PC-3 (cell line): ENCODE data around the gene CNNM3. TPM values are rescaled to one million over a fixed set of nuclear protein-coding genes. Genes with fewer than 3 reads are reported as not detected.
A peak's percentile ranks its signal among the peaks of the same experiment; 100 is the strongest.

Experiments
- ATAC-seq: fragments of 200-7000 bp; cut with Tn5 transposase; 2 replicates; pipeline ENCODE4 v1.9.1; 2020; ENCODE audit warnings: mild to moderate bottlenecking, moderate library complexity
- BruUV-seq: library from RNA; stranded (reverse); fragments of 400-500 nt; replicated peaks from 2 replicates; lab custom pipeline; 2021; lab: Mats Ljungman, UMichigan
- CTCF ChIA-PET: fragments of 300-600 bp; sonication (Branson Sonifier 250); formaldehyde crosslinking; loops from one replicate; lab custom pipeline; 2022; ENCODE audit warnings: antibody characterized with exemption; lab: Charles Lee
- POLR2A ChIA-PET: fragments of 300-600 bp; sonication (Branson Sonifier 250); formaldehyde crosslinking; loops from one replicate; lab custom pipeline; 2022; ENCODE audit warnings: antibody characterized with exemption; ENCODE audit not compliant: unreplicated experiment; lab: Charles Lee
- DNase-seq: peaks from one replicate; pipeline ENCODE4 v3.0.0-alpha.2; 2015
- H2AFZ ChIP-seq: fragments of 300-600 bp; sonication (generic); 2 replicates; pipeline ENCODE4 v1.6.0; 2016; ENCODE audit warnings: antibody characterized with exemption, low read length
- H3F3A ChIP-seq: fragments of 300-600 bp; sonication (generic); one replicate; pipeline ENCODE4 v1.6.0; 2017; ENCODE audit warnings: antibody characterized with exemption, low read length, control low read depth, mild to moderate bottlenecking; ENCODE audit not compliant: unreplicated experiment
- H3K27ac ChIP-seq: fragments of 300-600 bp; sonication (generic); 2 replicates; pipeline ENCODE4 v1.5.1; 2016; ENCODE audit warnings: mild to moderate bottlenecking, low read length
- H3K27me3 ChIP-seq: fragments of 300-600 bp; sonication (generic); 2 replicates; pipeline ENCODE4 v1.6.1; 2016; ENCODE audit warnings: low read length, mixed read lengths
- H3K36me3 ChIP-seq: fragments of 300-600 bp; sonication (generic); 2 replicates; pipeline ENCODE4 v1.6.1; 2016; ENCODE audit warnings: low read depth, mixed run types, low read length, mixed read lengths
- H3K4me1 ChIP-seq: fragments of 300-600 bp; sonication (generic); 2 replicates; pipeline ENCODE4 v1.5.1; 2016; ENCODE audit warnings: low read length; ENCODE audit not compliant: insufficient read depth
- H3K4me2 ChIP-seq: fragments of 300-600 bp; sonication (generic); 2 replicates; pipeline ENCODE4 v1.6.0; 2016; ENCODE audit warnings: low read length
- H3K4me3 ChIP-seq: fragments of 300-600 bp; sonication (generic); 2 replicates; pipeline ENCODE4 v1.5.1; 2016; ENCODE audit warnings: mild to moderate bottlenecking, low read length, mixed read lengths
- H3K79me2 ChIP-seq: fragments of 300-600 bp; sonication (generic); 2 replicates; pipeline ENCODE4 v1.6.1; 2017; ENCODE audit warnings: low read length, mixed read lengths
- H3K9ac ChIP-seq: fragments of 300-600 bp; sonication (generic); 2 replicates; pipeline ENCODE4 v1.6.0; 2016; ENCODE audit warnings: mild to moderate bottlenecking, low read length
- H3K9me2 ChIP-seq: fragments of 300-600 bp; sonication (generic); replicated peaks from 2 replicates; pipeline ENCODE4 v1.6.1; 2016; ENCODE audit warnings: mixed run types, low read length, mixed read lengths
- H3K9me3 ChIP-seq: fragments of 300-600 bp; sonication (generic); 2 replicates; pipeline ENCODE4 v1.6.1; 2016; ENCODE audit warnings: low read length, mixed read lengths
- H4K20me1 ChIP-seq: fragments of 300-600 bp; sonication (generic); 2 replicates; pipeline ENCODE4 v1.6.1; 2016; ENCODE audit warnings: low read length, mixed read lengths
- CTCF ChIP-seq: fragments of 300-600 bp; sonication (generic); conservative IDR thresholded peaks from 2 replicates; pipeline ENCODE4 v1.5.1; 2017; ENCODE audit warnings: antibody characterized with exemption, low read depth, mild to moderate bottlenecking, low read length
- EZH2 ChIP-seq: fragments of 300-600 bp; sonication (generic); IDR thresholded peaks from one replicate; pipeline ENCODE4 v1.6.1; 2017; ENCODE audit warnings: antibody characterized with exemption, mild to moderate bottlenecking, low read length; ENCODE audit not compliant: unreplicated experiment
- EZH2phosphoT487 ChIP-seq: fragments of 300-600 bp; sonication (generic); IDR thresholded peaks from 2 replicates; pipeline ENCODE4 v1.6.1; 2018; ENCODE audit warnings: mild to moderate bottlenecking, antibody characterized with exemption, low read length, borderline replicate concordance
- intact Hi-C: fragments of 100-400 bp; cut with micrococcal nuclease; formaldehyde crosslinking; loops from 2 replicates; pipeline ENCODE4 v1.9.0; 2023
- total RNA-seq: library from RNA; depleted of rRNA; stranded (reverse); fragments of >200 nt; gene quantifications from 2 replicates; pipeline ENCODE4 v1.2.3, GENCODE V29; 2014

CNNM3 gene
- total RNA-seq, 1 experiment from 2014 or later, result 9.0 TPM

- Histone ChIP-seq H3K36me3 (no peaks in the 10 kb centered on the region), H3K9me2 (no peaks in the 10 kb centered on the region), H3K79me2 (peaks cover 21% of the 10 kb centered on the region), H3K4me3 (no peak overlapping the region), H3K9me3 (no peaks in the 10 kb centered on the region), H2AFZ (no peak overlapping the region), H3F3A (no peaks in the 10 kb centered on the region), H3K27me3 (no peaks in the 10 kb centered on the region), H4K20me1 (no peaks in the 10 kb centered on the region), H3K4me2 (no peak overlapping the region), H3K9ac (no peak overlapping the region), H3K4me1 (peaks cover 15% of the 10 kb centered on the region), H3K27ac (no peak overlapping the region)
- intact Hi-C loops, result no loop called here
- BruUV-seq, result no TSS peak
- ChIA-PET CTCF (no interaction called here), POLR2A (interaction anchor here (0.6 kb wide), 1 partner anchor 137 kb away, joined by 5 read pairs; no protein-coding TSS in a partner anchor)
- TF ChIP-seq EZH2 (no peak), EZH2phosphoT487 (no peak), CTCF (no peak)
- ATAC-seq, result no peak
- no peak for DNase-seq
Measured at GRCh38 chr2:96773922-96774321, 42.1 kb upstream of the CNNM3 start.

GRCh38 chr2:96775160-96775559, 40.9 kb upstream of the CNNM3 start:
- ChIA-PET POLR2A (no interaction called here), CTCF (interaction anchor here (0.6 kb wide), 1 partner anchor 9 kb away, joined by 7 read pairs; no protein-coding TSS in a partner anchor)
- ATAC-seq (peak; percentile 19; the same call in 1 of the 2 replicates), DNase-seq (peak; percentile 8)
- Histone ChIP-seq H3K9ac (no peak overlapping the region), H3K4me2 (no peak overlapping the region), H3K4me3 (no peak overlapping the region), H3K79me2 (peaks cover 12% of the 10 kb centered on the region), H3K27me3 (no peaks in the 10 kb centered on the region), H3K9me2 (no peaks in the 10 kb centered on the region), H4K20me1 (no peaks in the 10 kb centered on the region), H3K9me3 (no peaks in the 10 kb centered on the region), H2AFZ (no peak overlapping the region), H3F3A (no peaks in the 10 kb centered on the region), H3K4me1 (peaks cover 15% of the 10 kb centered on the region), H3K36me3 (no peaks in the 10 kb centered on the region), H3K27ac (no peak overlapping the region)
- TF ChIP-seq EZH2phosphoT487, result no peak
- TF ChIP-seq CTCF, result no peak
- no peak for TF ChIP-seq EZH2
- intact Hi-C loops, result no loop called here
- no TSS peak for BruUV-seq

GRCh38 chr2:96783388-96783787, 32.7 kb upstream of the CNNM3 start:
- Histone ChIP-seq H3K79me2 (peaks cover 14% of the 10 kb centered on the region), H3K36me3 (no peaks in the 10 kb centered on the region), H3K4me2 (no peak overlapping the region), H3K9me2 (no peaks in the 10 kb centered on the region), H3K9ac (no peak overlapping the region), H3K27ac (no peak overlapping the region), H3K27me3 (no peaks in the 10 kb centered on the region), H3K4me1 (peaks cover 21% of the 10 kb centered on the region), H3K4me3 (no peak overlapping the region), H2AFZ (no peak overlapping the region), H3K9me3 (no peaks in the 10 kb centered on the region), H4K20me1 (no peaks in the 10 kb centered on the region), H3F3A (peaks cover 7% of the 10 kb centered on the region)
- DNase-seq (no peak), ATAC-seq (no peak)
- CTCF ChIA-PET, result no interaction called here
- TF ChIP-seq EZH2phosphoT487, result no peak
- no peak for TF ChIP-seq CTCF
- TF ChIP-seq EZH2, result no peak
- intact Hi-C loops, result no loop called here
- no TSS peak for BruUV-seq
- POLR2A ChIA-PET, result no interaction called here
